HG03460 (cell line): ENCODE data around the gene NADSYN1.

ENCODE experiments used
- ATAC-seq: cut with Tn5 transposase; IDR thresholded peaks from one replicate; pipeline ENCODE4 v1.9.1; 2021; ENCODE audit not compliant: unreplicated experiment

The NADSYN1 gene

GRCh38 chr11:71449596-71449995 lies 3.4 kb upstream of the NADSYN1 start:
- no peak for ATAC-seq

- ATAC-seq, result no peak
Measured at GRCh38 chr11:71450507-71450906, 2.5 kb upstream of the NADSYN1 start.

GRCh38 chr11:71450939-71451338 lies 2.1 kb upstream of the NADSYN1 start:
- ATAC-seq, result no peak

GRCh38 chr11:71451596-71452198 lies 1.3 kb upstream of the NADSYN1 start:
- ATAC-seq, result no peak

- ATAC-seq, result no peak
Measured at GRCh38 chr11:71452199-71453036, 585 bp upstream of the NADSYN1 start.

- no peak for ATAC-seq
Measured at GRCh38 chr11:71453918-71454304, 908 bp downstream of the NADSYN1 start.

- ATAC-seq, result no peak
Measured at GRCh38 chr11:71454470-71455113, 1.6 kb downstream of the NADSYN1 start.

GRCh38 chr11:71456294-71456693 lies 3.3 kb downstream of the NADSYN1 start:
- ATAC-seq, result no peak

GRCh38 chr11:71456831-71457230 lies 3.8 kb downstream of the NADSYN1 start:
- ATAC-seq, result no peak

- no peak for ATAC-seq
Measured at GRCh38 chr11:71458146-71459070, 5.4 kb downstream of the NADSYN1 start.

GRCh38 chr11:71459076-71459766 lies 6.2 kb downstream of the NADSYN1 start:
- ATAC-seq, result no peak

- no peak for ATAC-seq
Measured at GRCh38 chr11:71459767-71460320, 6.8 kb downstream of the NADSYN1 start.

- ATAC-seq, result no peak
Measured at GRCh38 chr11:71461696-71462095, 8.7 kb downstream of the NADSYN1 start.

GRCh38 chr11:71462726-71463125 lies 9.7 kb downstream of the NADSYN1 start:
- no peak for ATAC-seq

- ATAC-seq, result no peak
Measured at GRCh38 chr11:71463331-71464211, 10.6 kb downstream of the NADSYN1 start.

GRCh38 chr11:71465054-71465453 lies 12.1 kb downstream of the NADSYN1 start:
- no peak for ATAC-seq

- no peak for ATAC-seq
Measured at GRCh38 chr11:71466358-71466757, 13.4 kb downstream of the NADSYN1 start.

GRCh38 chr11:71467164-71467563 lies 14.2 kb downstream of the NADSYN1 start:
- ATAC-seq, result no peak

- ATAC-seq, result no peak
Measured at GRCh38 chr11:71470946-71471345, 17.9 kb downstream of the NADSYN1 start.
